Right ventricle myocardium superior (tissue), 1 donor: Measurements from ENCODE around the gene FANK1. TPM values are rescaled to one million over a fixed set of nuclear protein-coding genes. Genes with fewer than 3 reads are reported as not detected.

Source experiments
- ATAC-seq: fragments of 200-7000 bp; cut with Tn5 transposase; one replicate; pipeline ENCODE4 v1.9.1; 2020; ENCODE audit warnings: mild to moderate bottlenecking; ENCODE audit not compliant: poor library complexity
- DNase-seq: peaks from one replicate; pipeline ENCODE4 v3.0.0-alpha.2; 2020
- intact Hi-C: fragments of 100-400 bp; cut with DNase I; formaldehyde crosslinking; loops from one replicate; pipeline ENCODE4 v1.11.2; 2022
- total RNA-seq: library from RNA; stranded (reverse); fragmentation: NEBNext Ultra II Directional; extraction: Animal tissue kit (Norgen Biotek cat#: 25700); gene quantifications from one replicate; pipeline ENCODE4 v1.2.1, GENCODE V29; 2021
- donor health status: DM: no; HTN: yes; CAD: no; lungs with severe emphysema.

Gene FANK1
- total RNA-seq, 1 donor from 2014 or later = 0.51 TPM

DNA sequence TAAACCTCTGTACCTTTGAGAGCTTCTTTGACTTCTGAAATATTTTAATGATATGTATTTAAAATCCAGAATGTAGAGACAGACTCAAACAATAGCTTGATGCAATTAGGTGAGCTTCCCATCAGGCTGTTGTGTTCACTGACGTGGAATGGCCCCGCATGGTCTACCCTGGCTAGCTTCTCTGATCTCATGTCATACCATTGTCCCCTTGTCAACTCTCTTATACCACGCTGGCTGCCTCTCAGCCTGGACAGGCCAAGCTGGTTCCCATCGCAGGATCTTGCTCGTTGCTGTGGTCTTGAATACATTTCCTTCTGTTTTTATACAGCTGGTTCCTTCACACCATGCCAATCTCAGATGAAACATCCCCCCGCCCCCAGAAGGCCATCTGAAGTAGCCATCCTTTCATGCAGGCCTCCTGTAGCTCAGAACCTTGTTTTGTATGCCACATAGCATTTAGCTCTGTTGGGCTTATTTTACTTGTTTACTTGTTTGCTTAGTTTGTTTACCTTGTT is 84.2 kb downstream of the FANK1 start:
- ATAC-seq (no peak), DNase-seq (no peak)
- intact Hi-C loops = loop anchor here (5.0 to 10.0 kb wide), 5 partner anchors 108 to 1874 kb away; partner anchors contain the start of gene ADAM12

DNA sequence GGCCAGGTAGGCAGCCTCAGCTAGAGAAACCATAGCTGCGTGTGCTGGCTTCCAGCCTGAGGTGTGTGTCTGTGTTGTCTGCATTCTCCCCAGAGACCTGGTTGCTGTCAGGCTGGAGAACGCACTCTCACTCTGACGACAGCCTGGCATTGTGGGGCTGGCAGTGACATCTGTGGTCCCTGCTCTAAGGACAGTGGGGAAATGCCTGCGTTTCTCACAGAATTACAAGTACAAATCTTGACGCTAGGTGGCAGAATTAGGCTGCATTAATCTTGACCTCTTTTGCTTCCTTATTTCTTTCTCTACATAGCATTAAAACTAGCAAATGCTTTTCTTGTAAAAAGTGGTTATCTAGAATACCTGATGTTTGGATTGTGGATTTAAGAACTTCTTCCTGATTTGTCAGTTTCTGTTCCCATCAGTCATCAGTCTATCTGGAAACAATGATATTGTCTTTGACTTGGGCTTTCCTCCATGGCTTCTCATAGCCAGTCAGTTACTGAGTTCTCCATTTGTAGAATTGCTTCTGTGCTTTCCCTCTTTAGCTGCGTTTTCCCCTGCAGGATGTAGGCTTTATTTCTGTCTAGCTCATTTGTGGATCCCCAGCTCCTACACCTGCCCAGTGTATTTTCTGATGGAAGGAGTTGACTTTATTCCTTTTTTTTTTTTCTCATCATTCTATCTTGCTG is 86.0 kb downstream of the FANK1 start:
- intact Hi-C loops = loop anchor here (2.0 to 10.0 kb wide), 6 partner anchors 110 to 1872 kb away; partner anchors contain the start of gene ADAM12
- DNase-seq = no peak
- peak; percentile 77 for ATAC-seq

DNA sequence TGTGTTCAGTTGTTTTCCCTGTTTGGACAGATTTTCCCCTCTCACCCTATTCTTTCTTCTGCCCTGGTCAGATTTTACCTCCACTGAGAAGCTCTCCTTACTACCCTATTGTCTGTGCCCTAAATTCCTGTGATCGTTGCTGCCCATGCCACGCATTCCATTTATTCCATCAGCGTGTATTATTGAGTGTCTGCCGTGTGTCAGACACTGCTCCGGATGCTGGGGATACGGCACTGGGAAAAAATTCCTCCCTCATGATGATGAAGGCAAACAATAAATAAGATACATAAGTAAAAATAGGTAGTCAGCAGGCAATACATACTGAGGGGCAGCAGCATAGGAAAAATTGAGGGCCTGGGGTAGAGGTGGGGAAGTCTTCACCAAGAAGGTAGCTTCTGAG is 86.8 kb downstream of the FANK1 start:
- DNase-seq = no peak
- ATAC-seq = no peak
- intact Hi-C loops = loop anchor here (2.0 to 10.0 kb wide), 6 partner anchors 111 to 1872 kb away; partner anchors contain the start of gene ADAM12

DNA sequence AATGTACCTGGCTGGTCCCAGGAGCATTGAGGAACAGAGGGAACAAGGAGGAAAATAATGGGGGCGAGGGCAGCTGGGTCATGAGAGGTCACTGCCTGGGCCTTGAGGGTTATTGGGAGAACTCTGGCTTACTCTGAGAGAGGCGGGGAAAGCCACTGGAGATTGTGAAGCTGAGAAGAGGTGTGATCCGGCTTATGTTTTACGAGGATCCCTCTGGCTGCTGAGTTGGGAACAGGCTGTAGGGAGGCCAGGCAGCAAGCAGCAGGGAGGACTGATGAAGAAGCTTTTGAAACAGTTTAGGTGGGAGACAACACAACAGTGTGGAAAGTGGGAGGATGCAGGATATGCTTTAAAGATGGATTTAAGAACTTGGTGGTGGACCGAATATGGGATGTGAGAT is 87.3 kb downstream of the FANK1 start:
- DNase-seq (no peak), ATAC-seq (no peak)
- intact Hi-C loops = loop anchor here (2.0 to 10.0 kb wide), 6 partner anchors 111 to 1871 kb away; partner anchors contain the start of gene ADAM12

DNA sequence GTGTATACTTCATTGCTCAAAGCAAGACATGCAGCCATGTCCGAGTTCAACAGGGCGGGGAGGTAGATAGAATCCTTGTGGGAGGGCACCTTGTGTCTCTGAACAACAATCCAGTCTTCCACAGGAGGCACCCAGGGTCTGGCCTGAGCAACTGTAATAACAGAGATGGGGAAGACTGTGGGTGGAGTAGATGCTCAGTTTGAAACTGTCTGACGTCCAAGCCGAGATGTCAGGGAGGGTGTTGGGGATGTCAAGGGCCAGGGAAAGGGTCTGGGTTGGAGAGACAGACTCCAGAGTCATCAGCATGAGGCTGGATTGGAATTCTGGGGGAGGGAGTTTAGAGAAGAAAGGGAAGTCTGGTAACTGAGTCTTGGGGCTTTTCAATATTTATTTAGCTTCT is 88.0 kb downstream of the FANK1 start:
- ATAC-seq (no peak), DNase-seq (no peak)
- intact Hi-C loops = loop anchor here (5.0 to 10.0 kb wide), 5 partner anchors 112 to 1870 kb away; partner anchors contain the start of gene ADAM12

- intact Hi-C loops = loop anchor here (5.0 to 10.0 kb wide), 5 partner anchors 113 to 1870 kb away; partner anchors contain the start of gene ADAM12
- ATAC-seq = no peak
These were observed 88.6 kb downstream of the FANK1 start for GRCh38 chr10:125984865-125985495.

DNA sequence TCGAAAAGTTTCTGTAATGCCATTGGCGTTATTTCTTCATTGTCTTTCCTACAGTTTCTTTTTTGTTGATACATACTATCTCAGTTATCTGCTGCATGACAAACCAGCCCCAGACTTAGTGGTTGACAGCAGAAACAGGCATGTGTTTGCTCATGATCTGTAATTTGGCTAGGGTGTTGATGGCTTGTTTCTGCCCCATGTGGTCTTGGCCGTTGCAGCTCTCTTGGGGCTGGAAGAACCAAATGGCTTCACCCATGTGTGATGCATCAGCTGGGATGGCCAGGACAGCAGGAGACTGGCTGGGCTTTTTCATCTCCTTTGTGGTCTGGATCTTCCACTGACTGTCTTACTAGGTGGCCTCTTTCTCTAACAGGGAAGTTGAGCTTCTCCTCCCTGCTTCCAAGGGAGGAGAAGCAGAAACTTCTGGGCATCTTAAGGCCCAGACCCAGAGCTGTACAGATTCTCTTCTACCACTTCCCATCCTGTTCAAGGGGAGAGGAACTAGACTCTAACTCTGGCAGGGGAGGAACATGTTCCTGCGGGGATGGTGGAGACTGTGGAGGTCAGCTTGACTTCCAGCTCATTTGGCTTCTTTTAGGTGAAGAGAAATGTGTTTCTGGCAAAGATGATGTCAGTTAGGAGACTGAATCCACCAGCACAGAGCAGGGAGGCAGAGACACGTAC is 89.3 kb downstream of the FANK1 start:
- DNase-seq = no peak
- no peak for ATAC-seq
- intact Hi-C loops = loop anchor here (10.0 kb wide), 2 partner anchors 319 to 1869 kb away; no protein-coding TSS in a partner anchor

More at GRCh38 chr10:125984865-125985495, 88.6 kb downstream of the FANK1 start:
- DNase-seq = no peak

GRCh38 chr10:125989791-125990190 is 93.4 kb downstream of the FANK1 start:
- ATAC-seq (no peak), DNase-seq (no peak)
- intact Hi-C loops = loop anchor here (10.0 kb wide), 2 partner anchors 315 to 1865 kb away; no protein-coding TSS in a partner anchor

DNA sequence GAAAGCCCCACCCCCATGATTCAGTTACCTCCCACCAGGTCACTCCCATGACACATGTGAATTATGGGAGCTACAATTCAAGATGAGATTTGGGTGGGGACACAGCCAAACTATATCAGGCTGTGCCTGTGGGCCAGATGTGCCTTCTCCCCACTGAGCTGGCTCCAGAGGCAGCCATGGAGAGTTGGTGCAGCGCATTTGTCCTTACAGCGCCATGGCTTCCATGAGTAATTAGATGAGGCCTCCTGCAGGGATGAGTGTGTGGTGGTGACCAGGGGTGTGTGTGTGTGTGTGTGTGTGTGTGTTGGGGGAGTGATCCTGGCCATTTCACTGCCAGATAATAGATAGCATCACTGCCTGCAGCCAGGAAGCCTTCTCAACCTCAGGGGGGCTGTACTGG is 94.6 kb downstream of the FANK1 start:
- intact Hi-C loops = no loop called here
- ATAC-seq = no peak
- DNase-seq = no peak

GRCh38 chr10:125991392-125991791 is 95.0 kb downstream of the FANK1 start:
- DNase-seq (no peak), ATAC-seq (no peak)
- intact Hi-C loops = no loop called here

DNA sequence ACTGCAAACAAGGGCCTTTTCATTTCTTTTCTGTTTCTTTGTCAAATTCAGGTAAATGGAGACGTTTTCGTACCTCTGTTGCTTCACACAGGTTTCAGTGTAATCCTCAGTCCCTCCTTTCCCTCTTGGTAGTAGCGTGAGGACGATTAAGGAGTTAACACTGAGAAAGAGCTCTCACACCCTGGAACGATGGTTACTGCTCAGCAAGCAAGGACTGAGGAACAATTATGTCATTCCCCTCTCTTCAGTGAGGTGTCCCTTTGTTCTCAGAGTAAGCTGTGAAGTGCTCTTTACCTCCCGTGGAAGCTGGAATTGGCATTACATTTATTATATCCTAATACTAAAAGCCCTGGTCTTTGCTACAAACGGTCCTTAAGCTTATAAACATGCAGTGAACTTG is 95.9 kb downstream of the FANK1 start:
- ATAC-seq (no peak), DNase-seq (no peak)
- intact Hi-C loops = no loop called here

- DNase-seq (no peak), ATAC-seq (no peak)
- intact Hi-C loops = no loop called here
These were observed 98.2 kb downstream of the FANK1 start for GRCh38 chr10:125994601-125995000.

- ATAC-seq (no peak), DNase-seq (no peak)
- intact Hi-C loops = no loop called here
These were observed 99.5 kb downstream of the FANK1 start for GRCh38 chr10:125995726-125996304.

DNA sequence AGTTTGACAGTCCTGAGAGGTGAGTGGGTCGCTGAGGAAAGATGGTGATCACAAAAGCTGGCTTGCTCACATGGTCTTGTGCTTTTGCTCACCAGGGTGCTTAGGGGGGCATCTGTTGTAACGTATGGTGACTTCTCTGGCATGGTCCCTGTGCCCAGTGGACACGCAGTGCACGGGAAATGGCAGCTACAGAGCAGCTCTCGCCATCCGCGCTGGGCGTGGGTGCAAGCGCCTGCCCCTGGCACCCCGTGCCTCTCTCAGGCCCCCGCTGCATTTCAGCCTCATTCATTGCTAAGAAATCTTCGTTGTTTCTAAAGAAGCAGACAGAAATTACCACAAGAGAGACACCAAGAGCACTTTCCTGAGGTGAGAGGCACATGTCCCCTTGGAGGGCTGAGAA is 101.2 kb downstream of the FANK1 start:
- no peak for DNase-seq
- no peak for ATAC-seq
- intact Hi-C loops = no loop called here

GRCh38 chr10:125999694-126000093 is 103.3 kb downstream of the FANK1 start:
- intact Hi-C loops = no loop called here
- DNase-seq (no peak), ATAC-seq (no peak)

DNA sequence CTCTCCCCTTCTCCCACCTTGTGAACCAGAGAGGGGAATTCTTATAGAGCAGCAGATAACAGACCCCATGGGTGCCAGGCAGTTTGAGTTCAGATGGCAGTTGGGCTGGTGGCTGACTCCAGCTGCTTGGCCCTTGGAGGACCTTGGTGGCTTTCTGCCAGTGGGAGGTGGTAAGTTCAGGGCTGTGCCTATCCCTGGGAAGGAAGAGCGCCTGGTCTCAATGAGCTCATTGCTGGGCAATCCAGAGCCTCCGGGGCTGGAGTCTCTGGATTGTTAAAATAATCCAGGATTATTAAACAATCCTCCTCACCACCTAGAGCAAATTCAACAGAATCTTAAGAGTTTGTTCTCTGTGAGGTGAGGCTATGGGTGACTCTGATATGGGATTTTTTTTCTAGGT is 105.2 kb downstream of the FANK1 start:
- ATAC-seq (no peak), DNase-seq (no peak)
- intact Hi-C loops = no loop called here

GRCh38 chr10:126004752-126005151 is 108.4 kb downstream of the FANK1 start:
- DNase-seq (no peak), ATAC-seq (no peak)
- intact Hi-C loops = no loop called here

DNA sequence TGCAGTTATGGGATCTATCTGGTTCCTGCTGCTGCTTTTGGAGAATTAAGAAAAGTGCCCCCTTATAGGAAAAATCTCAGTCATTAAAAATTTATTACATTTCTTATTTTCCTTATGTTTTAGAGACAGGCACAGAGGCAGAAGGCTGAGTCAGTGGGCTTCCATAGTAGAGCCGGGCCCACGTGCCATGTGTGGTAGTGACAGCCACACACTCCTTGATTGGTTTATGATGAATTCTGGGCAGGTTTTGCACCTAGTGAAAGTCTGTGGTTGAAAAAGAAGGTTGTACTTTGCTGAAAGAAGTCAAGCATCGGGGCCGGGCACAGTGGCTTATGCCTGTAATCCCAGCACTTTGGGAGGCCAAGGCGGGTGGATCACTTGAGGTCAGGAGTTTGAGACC is 109.9 kb downstream of the FANK1 start:
- DNase-seq (no peak), ATAC-seq (no peak)
- intact Hi-C loops = no loop called here

GRCh38 chr10:126006906-126007305 is 110.5 kb downstream of the FANK1 start:
- intact Hi-C loops = no loop called here
- DNase-seq (no peak), ATAC-seq (no peak)
